ENCODE data around the gene TBC1D2B.

Gene TBC1D2B

DNA sequence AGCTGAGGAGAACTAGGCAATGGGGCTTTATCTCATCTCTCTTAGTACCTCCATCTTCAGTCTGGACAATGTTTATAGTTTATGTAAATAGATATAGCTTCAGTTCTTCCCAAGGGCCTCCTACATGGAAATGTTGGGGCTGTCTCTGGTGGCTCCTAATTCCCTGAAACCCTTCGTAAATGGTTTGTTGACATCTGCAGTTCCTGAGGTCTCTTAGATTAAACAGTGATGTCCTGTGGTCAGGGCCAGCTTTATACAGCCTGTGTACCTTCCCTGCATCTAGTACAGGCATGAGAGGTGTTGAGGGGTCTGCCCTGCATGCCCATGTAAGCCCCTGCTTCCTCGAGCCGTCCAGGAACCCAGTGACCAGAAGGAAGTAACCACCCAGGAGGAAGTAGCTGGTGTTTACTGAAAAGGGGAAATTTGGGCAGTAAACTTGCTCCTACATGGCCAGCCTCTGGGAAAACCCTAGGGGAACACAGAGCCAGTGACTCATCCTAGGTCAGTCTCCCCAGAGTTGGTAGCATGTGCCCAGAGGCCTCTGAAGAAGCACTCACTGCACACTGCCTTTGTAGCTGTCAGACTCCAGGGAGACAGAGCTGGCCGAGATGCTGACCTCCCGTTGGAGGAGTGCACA lies 4.7 kb upstream of the TBC1D2B start:
- Histone ChIP-seq H4K8ac (ENCODE audit: low read length) (peak overlapping the region; percentile 92), H3K23ac (ENCODE audit: low read length in 2 of 2) (no peak overlapping the region), H3K4me2 (ENCODE audit: low read length, poor library complexity, severe bottlenecking) (no peak overlapping the region), H3K27ac (ENCODE audit: low read length, poor library complexity, severe bottlenecking) (no peak overlapping the region), H3K14ac (ENCODE audit: low read length in 2 of 2) (no peak overlapping the region), H2BK15ac (ENCODE audit: low read depth, poor library complexity, severe bottlenecking) (peak overlapping the region; percentile 33), H4K91ac (ENCODE audit: low read length) (peak overlapping the region; percentile 92), H2BK120ac (ENCODE audit: low read depth, low read length) (peak overlapping the region; percentile 95), H3K9ac (ENCODE audit: low read length) (peak overlapping the region; percentile 37), H3K27me3 (ENCODE audit: control insufficient read depth in 1 of 2, insufficient read depth in 1 of 2, low read length in 2 of 2) (no peaks in the 10 kb centered on the region), H2BK12ac (ENCODE audit: low read length in 2 of 2) (peak overlapping the region; percentile 89 to 100), H2AK5ac (ENCODE audit: low read length, severe bottlenecking) (no peak overlapping the region), H3K36me3 (ENCODE audit: control insufficient read depth in 1 of 2, insufficient read depth in 2 of 2, low read depth in 1 of 2, low read length in 2 of 2) (no peaks in the 10 kb centered on the region), H3K18ac (ENCODE audit: low read depth in 1 of 2, low read length in 2 of 2) (peak overlapping the region; percentile 86 to 98), H3K4ac (ENCODE audit: low read depth in 1 of 2, low read length in 2 of 2) (peak overlapping the region; percentile 88 to 91), H3K9me3 (ENCODE audit: control insufficient read depth, low read length) (no peaks in the 10 kb centered on the region), H2BK5ac (ENCODE audit: low read depth, low read length, poor library complexity, severe bottlenecking) (no peak overlapping the region), H3K79me1 (replicated peaks; ENCODE audit: low read length, poor library complexity, severe bottlenecking) (no peaks in the 10 kb centered on the region), H2AFZ (ENCODE audit: low read depth, low read length) (no peak overlapping the region), H3K4me1 (ENCODE audit: control insufficient read depth, insufficient read depth, low read depth, low read length) (peaks cover 7% of the 10 kb centered on the region), H3K4me3 (ENCODE audit: insufficient read depth in 1 of 2, low read depth in 1 of 2, low read length in 2 of 2) (no peak overlapping the region)
- DNase-seq, result peak; percentile 92
- WGBS, result 20% methylated on average over 5 of the region's 5 CpGs

GRCh38 chr15:78080088-78080460 lies 2.6 kb upstream of the TBC1D2B start:
- no peak for DNase-seq
- no peaks in the 10 kb centered on the region for H3K79me1 ChIP-seq (replicated peaks; ENCODE audit: low read length, poor library complexity, severe bottlenecking)
- no peak overlapping the region for H3K4me2 ChIP-seq (ENCODE audit: low read length, poor library complexity, severe bottlenecking)
- H2BK12ac ChIP-seq (ENCODE audit: low read length in 2 of 2), result peak overlapping the region; percentile 94
- H3K14ac ChIP-seq (ENCODE audit: low read length in 2 of 2), result no peak overlapping the region
- H3K27ac ChIP-seq (ENCODE audit: low read length, poor library complexity, severe bottlenecking), result no peak overlapping the region
- no peak overlapping the region for H2AK5ac ChIP-seq (ENCODE audit: low read length, severe bottlenecking)
- peak overlapping the region; percentile 82 for H4K91ac ChIP-seq (ENCODE audit: low read length)
- peak overlapping the region; percentile 1 for H4K8ac ChIP-seq (ENCODE audit: low read length)
- H3K9ac ChIP-seq (ENCODE audit: low read length), result no peak overlapping the region
- H3K4me3 ChIP-seq (ENCODE audit: insufficient read depth in 1 of 2, low read depth in 1 of 2, low read length in 2 of 2), result no peak overlapping the region
- H3K36me3 ChIP-seq (ENCODE audit: control insufficient read depth in 1 of 2, insufficient read depth in 2 of 2, low read depth in 1 of 2, low read length in 2 of 2), result peaks cover 0 to 2% of the 10 kb centered on the region in 2 experiments
- H2BK15ac ChIP-seq (ENCODE audit: low read depth, poor library complexity, severe bottlenecking), result peak overlapping the region; percentile 15
- no peaks in the 10 kb centered on the region for H3K27me3 ChIP-seq (ENCODE audit: control insufficient read depth in 1 of 2, insufficient read depth in 1 of 2, low read length in 2 of 2)
- H2AFZ ChIP-seq (ENCODE audit: low read depth, low read length), result no peak overlapping the region
- peak overlapping the region; percentile 20 to 77 for H3K4ac ChIP-seq (ENCODE audit: low read depth in 1 of 2, low read length in 2 of 2)
- peak overlapping the region; percentile 65 to 69 for H3K18ac ChIP-seq (ENCODE audit: low read depth in 1 of 2, low read length in 2 of 2)
- H2BK5ac ChIP-seq (ENCODE audit: low read depth, low read length, poor library complexity, severe bottlenecking), result no peak overlapping the region
- 91% methylated on average over 7 of the region's 8 CpGs for WGBS
- peak overlapping the region; percentile 54 for H2BK120ac ChIP-seq (ENCODE audit: low read depth, low read length)
- H3K4me1 ChIP-seq (ENCODE audit: control insufficient read depth, insufficient read depth, low read depth, low read length), result peaks cover 7% of the 10 kb centered on the region
- H3K9me3 ChIP-seq (ENCODE audit: control insufficient read depth, low read length), result no peaks in the 10 kb centered on the region
- no peak overlapping the region for H3K23ac ChIP-seq (ENCODE audit: low read length in 2 of 2)

DNA sequence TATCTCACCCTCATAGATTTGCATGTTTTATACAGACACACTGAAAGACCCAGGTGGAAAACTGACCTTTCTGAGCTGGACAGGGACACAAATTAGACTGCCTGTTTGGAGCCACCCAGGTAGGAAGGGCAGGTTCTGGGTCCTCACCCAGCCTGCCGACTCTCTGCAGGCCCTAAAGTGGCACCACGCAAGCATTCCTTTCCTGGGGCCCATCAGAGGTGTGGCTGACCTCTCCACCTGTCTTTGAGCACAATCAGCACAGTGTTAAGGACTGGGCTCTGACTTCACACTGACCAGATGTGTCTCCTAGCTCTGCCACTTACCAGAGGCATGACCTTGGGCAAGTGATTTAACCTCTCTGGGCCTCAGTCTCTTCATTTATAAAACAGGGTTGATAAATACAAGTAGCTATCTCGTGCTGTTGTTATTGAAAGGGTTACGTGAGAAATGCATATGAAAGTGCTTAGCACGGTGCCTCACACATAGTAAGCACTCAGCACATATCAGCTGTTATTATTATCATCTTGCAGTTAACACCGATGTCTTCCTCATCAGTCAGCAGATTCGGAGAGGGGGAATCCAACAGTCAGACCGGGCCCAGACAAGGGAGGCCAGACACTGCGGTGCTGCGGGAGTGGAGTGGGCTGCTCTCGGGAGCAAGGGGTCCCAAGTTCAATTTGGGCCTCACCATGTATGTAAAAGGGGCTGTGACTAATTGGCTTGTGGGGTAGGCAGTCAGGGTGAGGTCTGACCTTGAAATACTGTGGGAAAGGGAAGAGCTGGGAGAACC lies 2.0 kb upstream of the TBC1D2B start:
- Histone ChIP-seq H3K79me1 (replicated peaks; ENCODE audit: low read length, poor library complexity, severe bottlenecking) (no peaks in the 10 kb centered on the region), H4K91ac (ENCODE audit: low read length) (peak overlapping the region; percentile 82), H3K14ac (ENCODE audit: low read length in 2 of 2) (no peak overlapping the region), H2BK5ac (ENCODE audit: low read depth, low read length, poor library complexity, severe bottlenecking) (no peak overlapping the region), H2AFZ (ENCODE audit: low read depth, low read length) (no peak overlapping the region), H3K4me1 (ENCODE audit: control insufficient read depth, insufficient read depth, low read depth, low read length) (peaks cover 7% of the 10 kb centered on the region), H3K18ac (ENCODE audit: low read depth in 1 of 2, low read length in 2 of 2) (peak overlapping the region in 1 of 2 experiments; percentile 69), H2BK12ac (ENCODE audit: low read length in 2 of 2) (peak overlapping the region; percentile 94), H4K8ac (ENCODE audit: low read length) (peak overlapping the region; percentile 5), H3K4me3 (ENCODE audit: insufficient read depth in 1 of 2, low read depth in 1 of 2, low read length in 2 of 2) (no peak overlapping the region), H3K9ac (ENCODE audit: low read length) (no peak overlapping the region), H3K9me3 (ENCODE audit: control insufficient read depth, low read length) (no peaks in the 10 kb centered on the region), H3K23ac (ENCODE audit: low read length in 2 of 2) (no peak overlapping the region), H2BK15ac (ENCODE audit: low read depth, poor library complexity, severe bottlenecking) (peak overlapping the region; percentile 26), H3K27ac (ENCODE audit: low read length, poor library complexity, severe bottlenecking) (no peak overlapping the region), H2AK5ac (ENCODE audit: low read length, severe bottlenecking) (peak overlapping the region; percentile 9), H3K4me2 (ENCODE audit: low read length, poor library complexity, severe bottlenecking) (no peak overlapping the region), H3K27me3 (ENCODE audit: control insufficient read depth in 1 of 2, insufficient read depth in 1 of 2, low read length in 2 of 2) (no peaks in the 10 kb centered on the region), H2BK120ac (ENCODE audit: low read depth, low read length) (peak overlapping the region; percentile 54), H3K36me3 (ENCODE audit: control insufficient read depth in 1 of 2, insufficient read depth in 2 of 2, low read depth in 1 of 2, low read length in 2 of 2) (peaks cover 2 to 4% of the 10 kb centered on the region in 2 experiments), H3K4ac (ENCODE audit: low read depth in 1 of 2, low read length in 2 of 2) (peak overlapping the region; percentile 3 to 77)
- 89% methylated on average over 10 of the region's 11 CpGs for WGBS
- peak; percentile 20 for DNase-seq

DNA sequence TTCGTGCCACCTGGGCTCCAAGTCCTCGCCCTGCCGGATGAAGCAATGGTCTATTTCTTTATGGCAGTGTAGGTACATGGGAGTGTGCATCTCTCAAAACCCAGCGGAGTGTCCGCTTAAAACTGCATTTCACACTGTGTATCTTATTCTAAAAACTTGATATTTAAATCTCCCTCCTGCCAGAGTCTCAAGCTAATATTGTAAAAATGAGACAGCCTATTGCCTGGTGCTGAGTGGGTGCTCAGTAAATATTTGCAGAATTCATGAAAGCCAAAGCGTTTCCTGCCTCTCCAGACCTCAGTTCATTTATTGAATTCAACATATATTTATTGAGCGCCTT lies 330 bp upstream of the TBC1D2B start:
- H2AK5ac ChIP-seq (ENCODE audit: low read length, severe bottlenecking), result no peak overlapping the region
- peaks cover 2 to 5% of the 10 kb centered on the region in 2 experiments for H3K36me3 ChIP-seq (ENCODE audit: control insufficient read depth in 1 of 2, insufficient read depth in 2 of 2, low read depth in 1 of 2, low read length in 2 of 2)
- H2BK12ac ChIP-seq (ENCODE audit: low read length in 2 of 2), result no peak overlapping the region
- 44% methylated on average over 2 of the region's 7 CpGs for WGBS
- H4K8ac ChIP-seq (ENCODE audit: low read length), result peak overlapping the region; percentile 90
- H3K27me3 ChIP-seq (ENCODE audit: control insufficient read depth in 1 of 2, insufficient read depth in 1 of 2, low read length in 2 of 2), result no peaks in the 10 kb centered on the region
- H3K79me1 ChIP-seq (replicated peaks; ENCODE audit: low read length, poor library complexity, severe bottlenecking), result no peaks in the 10 kb centered on the region
- no peak overlapping the region for H3K23ac ChIP-seq (ENCODE audit: low read length in 2 of 2)
- H3K14ac ChIP-seq (ENCODE audit: low read length in 2 of 2), result peak overlapping the region in 1 of 2 experiments; percentile 68
- H2BK120ac ChIP-seq (ENCODE audit: low read depth, low read length), result peak overlapping the region; percentile 86
- peak overlapping the region; percentile 78 for H3K4me2 ChIP-seq (ENCODE audit: low read length, poor library complexity, severe bottlenecking)
- H3K18ac ChIP-seq (ENCODE audit: low read depth in 1 of 2, low read length in 2 of 2), result no peak overlapping the region
- H3K4me3 ChIP-seq (ENCODE audit: insufficient read depth in 1 of 2, low read depth in 1 of 2, low read length in 2 of 2), result peak overlapping the region; percentile 78 to 90
- H2AFZ ChIP-seq (ENCODE audit: low read depth, low read length), result no peak overlapping the region
- H4K91ac ChIP-seq (ENCODE audit: low read length), result peak overlapping the region; percentile 70
- peak overlapping the region; percentile 36 for H3K27ac ChIP-seq (ENCODE audit: low read length, poor library complexity, severe bottlenecking)
- H3K4ac ChIP-seq (ENCODE audit: low read depth in 1 of 2, low read length in 2 of 2), result no peak overlapping the region
- peak overlapping the region; percentile 78 for H3K9ac ChIP-seq (ENCODE audit: low read length)
- H3K9me3 ChIP-seq (ENCODE audit: control insufficient read depth, low read length), result no peaks in the 10 kb centered on the region
- DNase-seq, result no peak
- no peak overlapping the region for H2BK5ac ChIP-seq (ENCODE audit: low read depth, low read length, poor library complexity, severe bottlenecking)
- no peak overlapping the region for H2BK15ac ChIP-seq (ENCODE audit: low read depth, poor library complexity, severe bottlenecking)
- H3K4me1 ChIP-seq (ENCODE audit: control insufficient read depth, insufficient read depth, low read depth, low read length), result peaks cover 7% of the 10 kb centered on the region

Measured in mesenchymal stem cell (in vitro differentiated cells and primary cell).